SH-SY5Y (cell line): ENCODE measurements around the gene SLC25A45.

Experiments used
- GATA2 ChIP-seq: IDR thresholded peaks from 2 replicates; pipeline ENCODE4 v1.6.1; 2011; ENCODE audit warnings: mild to moderate bottlenecking, low read depth, low read length
- GATA3 ChIP-seq: IDR thresholded peaks from 2 replicates; pipeline ENCODE4 v1.6.1; 2011; ENCODE audit warnings: low read depth, mild to moderate bottlenecking, low read length, moderate library complexity

GRCh38 chr11:65327021-65327420, 55.4 kb downstream of the SLC25A45 start:
- TF ChIP-seq GATA3 (no peak), GATA2 (no peak)
